ENCODE measurements around the gene ZSCAN5A. TPM values are rescaled to one million over a fixed set of nuclear protein-coding genes. Genes with fewer than 3 reads are reported as not detected.

ZSCAN5A gene
- total and polyA plus RNA-seq, 10 of the 15 experiments (the other 5 are each of a cell fraction or from before 2014, with no cell fraction given), result 5.5 to 12.0 (median 8.7) TPM

DNA sequence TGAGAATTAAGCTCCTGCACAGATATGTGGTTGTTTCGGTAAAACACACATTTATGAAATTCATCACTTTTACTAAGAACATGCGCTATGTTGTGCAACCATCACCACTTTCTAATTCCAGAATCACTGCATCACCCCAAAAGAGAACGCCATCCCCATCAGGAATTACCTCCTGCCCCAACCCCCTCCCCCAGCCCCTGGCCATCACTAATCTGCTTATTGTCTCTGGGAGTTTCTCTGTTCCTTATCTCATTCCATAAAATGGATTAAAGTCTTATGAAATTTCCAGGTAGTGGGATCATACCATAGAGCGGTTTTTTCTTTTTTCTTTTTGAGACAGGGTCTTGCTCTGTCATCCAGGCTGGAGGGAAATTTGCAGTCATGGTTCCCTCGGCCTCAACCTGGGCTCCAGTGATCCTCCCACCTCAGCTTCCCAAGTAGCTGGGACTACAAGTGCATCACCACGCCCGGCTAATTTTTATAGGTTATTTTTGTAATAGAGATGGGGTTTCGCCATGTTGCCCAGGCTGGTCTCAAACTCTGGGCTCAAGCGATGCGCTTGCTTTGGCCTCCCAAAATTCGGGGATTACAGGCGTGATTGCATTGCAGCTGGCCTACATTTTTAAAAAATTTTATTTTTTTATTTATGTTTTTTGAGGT, 120.5 kb downstream of the ZSCAN5A start (continued):
- TF ChIP-seq, protein P1, sequence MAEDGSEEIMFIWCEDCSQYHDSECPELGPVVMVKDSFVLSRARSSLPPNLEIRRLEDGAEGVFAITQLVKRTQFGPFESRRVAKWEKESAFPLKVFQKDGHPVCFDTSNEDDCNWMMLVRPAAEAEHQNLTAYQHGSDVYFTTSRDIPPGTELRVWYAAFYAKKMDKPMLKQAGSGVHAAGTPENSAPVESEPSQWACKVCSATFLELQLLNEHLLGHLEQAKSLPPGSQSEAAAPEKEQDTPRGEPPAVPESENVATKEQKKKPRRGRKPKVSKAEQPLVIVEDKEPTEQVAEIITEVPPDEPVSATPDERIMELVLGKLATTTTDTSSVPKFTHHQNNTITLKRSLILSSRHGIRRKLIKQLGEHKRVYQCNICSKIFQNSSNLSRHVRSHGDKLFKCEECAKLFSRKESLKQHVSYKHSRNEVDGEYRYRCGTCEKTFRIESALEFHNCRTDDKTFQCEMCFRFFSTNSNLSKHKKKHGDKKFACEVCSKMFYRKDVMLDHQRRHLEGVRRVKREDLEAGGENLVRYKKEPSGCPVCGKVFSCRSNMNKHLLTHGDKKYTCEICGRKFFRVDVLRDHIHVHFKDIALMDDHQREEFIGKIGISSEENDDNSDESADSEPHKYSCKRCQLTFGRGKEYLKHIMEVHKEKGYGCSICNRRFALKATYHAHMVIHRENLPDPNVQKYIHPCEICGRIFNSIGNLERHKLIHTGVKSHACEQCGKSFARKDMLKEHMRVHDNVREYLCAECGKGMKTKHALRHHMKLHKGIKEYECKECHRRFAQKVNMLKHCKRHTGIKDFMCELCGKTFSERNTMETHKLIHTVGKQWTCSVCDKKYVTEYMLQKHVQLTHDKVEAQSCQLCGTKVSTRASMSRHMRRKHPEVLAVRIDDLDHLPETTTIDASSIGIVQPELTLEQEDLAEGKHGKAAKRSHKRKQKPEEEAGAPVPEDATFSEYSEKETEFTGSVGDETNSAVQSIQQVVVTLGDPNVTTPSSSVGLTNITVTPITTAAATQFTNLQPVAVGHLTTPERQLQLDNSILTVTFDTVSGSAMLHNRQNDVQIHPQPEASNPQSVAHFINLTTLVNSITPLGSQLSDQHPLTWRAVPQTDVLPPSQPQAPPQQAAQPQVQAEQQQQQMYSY (CRISPR knock-in tag; IDR thresholded peaks at IDR 0.05), result no peak
- TF ChIP-seq, protein P2, sequence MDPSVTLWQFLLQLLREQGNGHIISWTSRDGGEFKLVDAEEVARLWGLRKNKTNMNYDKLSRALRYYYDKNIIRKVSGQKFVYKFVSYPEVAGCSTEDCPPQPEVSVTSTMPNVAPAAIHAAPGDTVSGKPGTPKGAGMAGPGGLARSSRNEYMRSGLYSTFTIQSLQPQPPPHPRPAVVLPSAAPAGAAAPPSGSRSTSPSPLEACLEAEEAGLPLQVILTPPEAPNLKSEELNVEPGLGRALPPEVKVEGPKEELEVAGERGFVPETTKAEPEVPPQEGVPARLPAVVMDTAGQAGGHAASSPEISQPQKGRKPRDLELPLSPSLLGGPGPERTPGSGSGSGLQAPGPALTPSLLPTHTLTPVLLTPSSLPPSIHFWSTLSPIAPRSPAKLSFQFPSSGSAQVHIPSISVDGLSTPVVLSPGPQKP (IDR thresholded peaks at IDR 0.05; ENCODE audit: low read depth, low read length), result no peak
- TF ChIP-seq GABPA (IDR thresholded peaks at IDR 0.05; ENCODE audit: low read depth) (no peak), SMC3 (IDR thresholded peaks at IDR 0.05; ENCODE audit: borderline replicate concordance, low read length) (no peak)

DNA sequence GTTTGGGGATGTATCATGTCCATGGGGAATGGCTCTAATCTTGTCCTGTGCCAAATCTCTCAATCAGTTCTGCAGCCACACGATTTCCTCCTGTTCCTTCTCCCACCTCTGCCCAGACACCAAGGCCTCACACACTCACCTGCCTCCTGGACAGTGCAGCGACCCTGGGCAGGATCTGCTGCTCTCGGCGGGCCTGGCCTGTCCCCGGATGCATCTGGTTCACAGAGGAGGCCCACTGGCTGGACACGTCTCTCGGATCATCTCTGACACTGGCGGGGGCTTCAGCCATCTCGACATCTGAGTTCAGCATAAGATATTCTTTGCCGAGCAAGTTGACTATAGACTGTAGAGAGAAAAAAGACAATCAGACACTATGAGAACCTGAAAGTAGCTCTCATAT, 122.9 kb downstream of the ZSCAN5A start:
- no peak overlapping the region for H3K4me2 ChIP-seq (ENCODE audit: control insufficient read depth, insufficient read depth)
- TF ChIP-seq ZNF274 (IDR thresholded peaks at IDR 0.05; ENCODE audit: insufficient read depth, insufficient read length), result no peak
- no peak for TF ChIP-seq PAX5 (IDR thresholded peaks at IDR 0.05; ENCODE audit: borderline replicate concordance, low read depth, low read length)
- TF ChIP-seq, protein P3, sequence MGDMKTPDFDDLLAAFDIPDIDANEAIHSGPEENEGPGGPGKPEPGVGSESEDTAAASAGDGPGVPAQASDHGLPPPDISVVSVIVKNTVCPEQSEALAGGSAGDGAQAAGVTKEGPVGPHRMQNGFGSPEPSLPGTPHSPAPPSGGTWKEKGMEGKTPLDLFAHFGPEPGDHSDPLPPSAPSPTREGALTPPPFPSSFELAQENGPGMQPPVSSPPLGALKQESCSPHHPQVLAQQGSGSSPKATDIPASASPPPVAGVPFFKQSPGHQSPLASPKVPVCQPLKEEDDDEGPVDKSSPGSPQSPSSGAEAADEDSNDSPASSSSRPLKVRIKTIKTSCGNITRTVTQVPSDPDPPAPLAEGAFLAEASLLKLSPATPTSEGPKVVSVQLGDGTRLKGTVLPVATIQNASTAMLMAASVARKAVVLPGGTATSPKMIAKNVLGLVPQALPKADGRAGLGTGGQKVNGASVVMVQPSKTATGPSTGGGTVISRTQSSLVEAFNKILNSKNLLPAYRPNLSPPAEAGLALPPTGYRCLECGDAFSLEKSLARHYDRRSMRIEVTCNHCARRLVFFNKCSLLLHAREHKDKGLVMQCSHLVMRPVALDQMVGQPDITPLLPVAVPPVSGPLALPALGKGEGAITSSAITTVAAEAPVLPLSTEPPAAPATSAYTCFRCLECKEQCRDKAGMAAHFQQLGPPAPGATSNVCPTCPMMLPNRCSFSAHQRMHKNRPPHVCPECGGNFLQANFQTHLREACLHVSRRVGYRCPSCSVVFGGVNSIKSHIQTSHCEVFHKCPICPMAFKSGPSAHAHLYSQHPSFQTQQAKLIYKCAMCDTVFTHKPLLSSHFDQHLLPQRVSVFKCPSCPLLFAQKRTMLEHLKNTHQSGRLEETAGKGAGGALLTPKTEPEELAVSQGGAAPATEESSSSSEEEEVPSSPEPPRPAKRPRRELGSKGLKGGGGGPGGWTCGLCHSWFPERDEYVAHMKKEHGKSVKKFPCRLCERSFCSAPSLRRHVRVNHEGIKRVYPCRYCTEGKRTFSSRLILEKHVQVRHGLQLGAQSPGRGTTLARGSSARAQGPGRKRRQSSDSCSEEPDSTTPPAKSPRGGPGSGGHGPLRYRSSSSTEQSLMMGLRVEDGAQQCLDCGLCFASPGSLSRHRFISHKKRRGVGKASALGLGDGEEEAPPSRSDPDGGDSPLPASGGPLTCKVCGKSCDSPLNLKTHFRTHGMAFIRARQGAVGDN (IDR thresholded peaks at IDR 0.05), result no peak
- TF ChIP-seq EZH2 (IDR thresholded peaks at IDR 0.05; ENCODE audit: borderline replicate concordance, control insufficient read depth, low read depth, low read length), result no peak
- no peak for TF ChIP-seq NFYB (IDR thresholded peaks at IDR 0.05; ENCODE audit: insufficient read depth, low read depth, low read length)
- TF ChIP-seq TARDBP (IDR thresholded peaks at IDR 0.05; ENCODE audit: borderline replicate concordance), result no peak
- no peak for TF ChIP-seq RAD21 (IDR thresholded peaks at IDR 0.05; ENCODE audit: insufficient read depth, low read depth, low read length)
- ATAC-seq (no peak), DNase-seq (ENCODE audit: low read depth, low spot score) (no peak), FAIRE-seq (no peak)
- ChIA-PET POLR2A (no interaction called here), CTCF (no interaction called here), SMC1A (ENCODE audit: uncharacterized antibody, unreplicated experiment) (no interaction called here), RAD21 (ENCODE audit: unreplicated experiment) (no interaction called here)
- 30% methylated on average over 9 of the region's 10 CpGs for WGBS (ENCODE audit: insufficient coverage, insufficient replicate concordance, low lambda C conversion rate, missing lambda C conversion rate)
- no peaks in the 10 kb centered on the region for H3K27me3 ChIP-seq (replicated peaks in 1 of 2; ENCODE audit: control insufficient read depth in 2 of 2, insufficient read depth in 2 of 2, low read length in 1 of 2)
- in situ Hi-C loops (cut with MboI) (no loop called here), intact Hi-C loops (cut with micrococcal nuclease; ENCODE audit: unreplicated experiment) (no loop called here)
- H4K20me1 ChIP-seq (ENCODE audit: control insufficient read depth, insufficient read depth), result no peaks in the 10 kb centered on the region
- H3K79me2 ChIP-seq (ENCODE audit: control insufficient read depth, insufficient read depth, low read length), result no peaks in the 10 kb centered on the region
- no peaks in the 10 kb centered on the region for H3K9me3 ChIP-seq (replicated peaks; ENCODE audit: control insufficient read depth, insufficient read depth, low read length)
- no peaks in the 10 kb centered on the region for H3K4me1 ChIP-seq (ENCODE audit: control insufficient read depth, insufficient read depth, low read length)
- no peak overlapping the region for H3K4me3 ChIP-seq
- no peaks in the 10 kb centered on the region for H3K36me3 ChIP-seq (ENCODE audit: control insufficient read depth in 2 of 2, insufficient read depth in 2 of 2, low read length in 1 of 2)
- no peak overlapping the region for H3K27ac ChIP-seq (ENCODE audit: control insufficient read depth, insufficient read depth)
- no TSS peak for BruUV-seq (replicated peaks)
- H2AFZ ChIP-seq (ENCODE audit: control insufficient read depth, low read depth, low read length), result no peak overlapping the region
- H3K9ac ChIP-seq (ENCODE audit: control insufficient read depth, insufficient read depth, low read length), result no peak overlapping the region

Measured in GM12878 (cell line).